HT-29 (cell line): ENCODE data around the gene GAMT. TPM values are rescaled to one million over a fixed set of nuclear protein-coding genes. Genes with fewer than 3 reads are reported as not detected.
A peak's percentile ranks its signal among the peaks of the same experiment; 100 is the strongest.

Source experiments
- DNase-seq: peaks from one replicate; pipeline ENCODE4 v3.0.0-alpha.2; 2015; ENCODE audit warnings: low spot score
- total RNA-seq: library from RNA; depleted of rRNA; stranded (reverse); fragments of >200 nt; shearing (Covaris generic); gene quantifications from 2 replicates; pipeline ENCODE4 v1.2.3, GENCODE V29; 2014

GAMT gene
- total RNA-seq, 1 experiment from 2014 or later: 0.97 TPM

DNA sequence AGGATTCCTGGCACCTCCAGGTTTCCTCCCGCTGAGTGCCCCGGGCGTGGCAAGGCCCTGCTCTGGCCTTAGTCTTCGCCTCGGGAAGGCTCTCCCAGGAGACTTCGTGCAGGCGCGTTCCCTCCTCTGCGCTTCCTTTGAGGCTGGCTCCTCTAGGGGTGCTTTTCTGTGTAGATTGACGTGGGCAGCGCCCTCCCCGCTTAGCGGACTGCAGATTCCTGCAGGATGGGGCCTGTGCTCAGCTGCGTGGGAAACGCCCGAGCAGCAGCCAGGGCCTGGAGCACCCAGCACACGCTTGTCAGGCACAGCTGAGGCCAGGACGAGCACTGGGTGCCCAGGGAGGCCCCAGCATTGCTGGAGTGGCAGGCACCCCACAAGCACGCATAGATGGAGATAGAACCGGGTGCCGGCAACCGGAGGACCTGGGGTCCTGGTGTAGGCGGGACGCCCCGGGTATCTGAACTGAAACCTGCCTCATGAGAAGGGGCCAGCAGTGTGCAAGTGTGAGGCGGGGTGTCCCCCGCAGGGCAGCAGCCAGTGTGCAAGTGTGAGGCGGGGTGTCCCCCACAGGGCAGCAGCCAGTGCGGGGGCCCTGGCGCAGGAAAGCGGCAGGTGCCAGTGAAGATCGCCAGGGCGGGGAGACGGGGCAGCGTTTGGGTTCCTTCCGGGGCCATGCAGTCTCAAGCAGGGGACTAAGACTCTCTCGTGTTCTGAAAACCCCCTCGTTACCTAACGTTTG, 14.2 kb downstream of the GAMT start:
- DNase-seq: no peak

DNA sequence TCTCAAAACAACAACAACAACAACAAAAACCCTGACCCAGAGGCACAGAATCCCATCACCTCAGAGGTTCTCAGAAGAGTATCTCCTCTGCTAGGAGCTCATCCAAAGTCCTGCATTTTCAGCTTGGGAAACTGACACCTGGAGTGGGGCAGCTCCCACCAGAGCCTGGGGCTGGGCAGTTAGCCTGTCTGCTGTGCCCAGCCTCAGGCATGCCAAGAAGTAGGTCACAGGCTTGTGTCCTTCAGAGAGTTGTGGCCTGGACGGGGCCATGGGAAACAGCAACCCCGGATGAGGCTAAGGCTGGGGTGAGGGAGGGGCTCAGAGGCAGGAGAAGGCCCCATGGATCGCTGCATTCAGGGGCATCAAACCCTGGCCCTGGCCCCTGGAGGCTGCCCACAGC, 15.5 kb downstream of the GAMT start:
- DNase-seq: no peak

DNA sequence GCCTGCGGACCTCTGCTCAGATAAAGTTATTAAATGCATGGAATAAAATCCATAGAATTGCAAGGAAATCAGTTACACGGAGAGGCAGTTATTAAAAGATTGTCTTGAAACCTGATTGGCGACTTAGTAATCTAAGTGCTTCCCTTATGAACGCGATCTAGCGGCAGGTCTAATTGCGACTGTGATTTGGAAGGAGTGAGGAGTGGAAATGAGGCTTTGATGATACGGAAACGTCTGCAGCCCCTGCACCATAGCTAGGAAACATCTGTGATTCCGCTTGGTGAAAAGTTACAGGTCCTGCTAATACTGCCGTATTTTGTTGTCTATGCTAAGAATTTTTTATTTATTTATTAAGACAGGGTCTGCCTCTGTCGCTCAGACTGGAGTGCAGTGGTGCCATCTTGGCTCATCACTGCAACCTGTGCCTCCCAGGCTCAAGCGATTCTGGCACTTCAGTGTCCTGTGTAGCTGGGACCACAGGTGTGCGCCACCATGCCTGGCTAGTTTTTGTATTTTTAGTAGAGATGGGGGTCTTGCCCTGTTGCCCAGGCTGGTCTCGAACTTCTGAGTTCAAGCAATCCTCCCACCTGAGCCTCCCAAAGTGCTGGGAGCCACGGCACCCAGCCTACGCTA, 16.7 kb downstream of the GAMT start:
- peak; percentile 22 for DNase-seq

DNA sequence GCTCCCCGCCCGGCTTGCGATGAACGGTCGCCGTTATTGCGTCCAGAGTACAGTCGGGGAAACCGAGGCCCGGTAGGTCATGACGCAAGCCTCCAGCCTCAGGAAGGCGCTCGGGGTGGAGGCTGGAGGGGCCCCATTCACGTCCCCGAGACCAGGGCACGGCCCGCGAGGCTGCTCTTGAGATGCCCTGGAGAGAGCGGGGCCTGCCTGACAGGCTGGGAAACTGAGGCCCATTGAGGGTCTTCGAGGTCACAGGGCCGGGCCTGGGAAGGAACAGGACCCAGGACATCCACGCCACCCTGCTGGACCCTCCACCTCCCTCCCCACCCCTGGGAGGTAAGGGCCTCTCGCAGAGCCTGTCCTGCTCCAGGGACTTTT, 17.3 kb downstream of the GAMT start:
- DNase-seq: peak; percentile 7

DNA sequence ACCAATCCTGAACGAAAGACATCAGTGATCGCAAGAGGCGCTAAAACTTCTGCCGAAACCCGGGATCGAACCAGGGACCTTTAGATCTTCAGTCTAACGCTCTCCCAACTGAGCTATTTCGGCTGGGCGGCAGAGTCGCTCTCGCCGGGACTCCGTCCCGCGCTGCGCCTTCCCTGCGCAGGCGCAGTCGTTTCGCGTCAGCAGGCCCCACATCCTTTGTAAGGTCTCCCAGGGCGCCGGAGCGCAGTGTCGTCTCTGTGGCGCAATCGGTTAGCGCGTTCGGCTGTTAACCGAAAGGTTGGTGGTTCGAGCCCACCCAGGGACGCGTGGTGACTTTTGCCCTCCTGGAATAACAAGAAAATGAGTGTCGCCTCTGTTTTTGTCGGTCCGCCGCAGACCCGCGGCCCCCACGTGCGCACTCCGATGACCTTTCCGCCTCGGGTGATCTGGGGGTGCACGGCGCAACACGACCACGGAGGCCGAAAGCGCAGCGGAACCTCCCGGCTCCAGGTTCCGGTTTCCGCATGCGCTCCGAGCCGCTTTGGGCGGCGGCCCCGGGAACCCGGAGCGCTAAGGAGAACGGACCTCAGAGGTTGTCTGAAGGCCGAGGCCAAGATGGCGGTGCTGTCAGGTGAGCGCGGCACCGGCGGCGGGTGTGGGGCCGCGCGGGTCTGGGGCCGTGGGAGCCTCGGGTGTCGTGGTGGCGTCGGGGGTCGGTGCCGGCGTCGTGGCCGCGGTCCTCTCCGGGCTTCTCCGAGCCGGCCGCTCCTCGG, 17.8 kb downstream of the GAMT start, which contains the start of gene NDUFS7:
Gene NDUFS7, plus strand, starts transcription at position 596 of the 773 bp plus-strand sequence. Its CDS starts 20 bp downstream, at position 616.
- DNase-seq: peak; percentile 81

DNA sequence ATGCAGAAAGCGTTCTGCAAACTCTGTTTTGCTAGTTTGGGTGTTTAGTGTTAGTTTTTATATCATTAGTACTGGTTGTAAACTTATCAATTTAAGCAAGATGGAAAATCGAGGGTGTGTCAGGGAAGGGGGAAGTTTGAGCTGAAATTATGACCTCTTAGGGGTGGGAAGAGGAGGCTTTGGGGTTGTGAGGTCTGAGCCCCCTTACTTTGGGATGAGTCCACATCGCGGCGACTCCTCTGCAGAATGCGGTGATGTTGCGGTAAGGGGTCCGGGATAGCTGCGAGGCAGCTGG, 18.4 kb downstream of the GAMT start:
- DNase-seq: no peak

DNA sequence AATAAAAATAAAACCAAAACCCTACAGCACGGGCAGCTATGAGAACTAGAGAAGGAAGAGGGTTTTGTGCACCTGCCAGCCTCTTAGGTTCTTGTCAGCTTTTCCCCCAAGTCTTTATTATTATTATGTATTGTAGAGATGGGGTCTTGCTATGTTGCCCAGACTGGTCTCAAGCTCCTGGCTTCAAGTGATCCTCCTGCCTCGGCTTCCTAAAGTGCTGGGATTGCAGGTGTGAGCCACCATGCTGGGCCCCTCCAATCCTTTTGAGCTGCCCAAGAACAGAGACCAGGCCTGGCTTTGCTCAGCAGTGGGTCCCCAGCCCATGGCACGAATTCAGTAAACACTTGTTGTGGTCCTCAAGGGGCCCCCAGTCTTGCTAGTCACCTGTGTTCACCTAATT, 19.1 kb downstream of the GAMT start:
- no peak for DNase-seq

DNA sequence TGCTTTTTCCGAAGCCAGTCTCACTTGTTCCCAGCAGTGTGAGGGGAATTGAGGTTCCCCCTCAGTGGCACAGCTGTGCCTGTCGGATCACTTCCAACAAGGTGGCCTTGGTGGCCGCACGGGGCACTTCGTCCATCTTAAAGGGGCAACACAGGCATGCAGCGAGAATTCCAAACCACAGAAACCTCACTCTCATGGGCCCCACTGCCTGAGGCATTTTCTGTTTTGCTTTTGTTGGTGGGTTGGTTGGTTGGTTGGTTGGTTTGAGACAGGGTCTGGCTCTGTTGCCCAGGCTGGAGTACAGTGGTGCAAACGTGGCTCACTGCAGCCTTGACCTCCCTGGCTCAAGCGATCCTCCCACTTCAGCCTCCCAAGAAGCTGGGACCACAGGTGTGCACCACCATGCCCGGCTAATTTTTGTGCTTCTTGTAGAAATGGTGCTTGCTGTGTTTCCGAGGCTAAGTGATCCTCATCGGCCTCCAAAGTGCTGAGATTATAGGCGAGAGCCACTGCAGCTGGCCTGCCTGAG, 21.3 kb downstream of the GAMT start:
- DNase-seq: no peak

DNA sequence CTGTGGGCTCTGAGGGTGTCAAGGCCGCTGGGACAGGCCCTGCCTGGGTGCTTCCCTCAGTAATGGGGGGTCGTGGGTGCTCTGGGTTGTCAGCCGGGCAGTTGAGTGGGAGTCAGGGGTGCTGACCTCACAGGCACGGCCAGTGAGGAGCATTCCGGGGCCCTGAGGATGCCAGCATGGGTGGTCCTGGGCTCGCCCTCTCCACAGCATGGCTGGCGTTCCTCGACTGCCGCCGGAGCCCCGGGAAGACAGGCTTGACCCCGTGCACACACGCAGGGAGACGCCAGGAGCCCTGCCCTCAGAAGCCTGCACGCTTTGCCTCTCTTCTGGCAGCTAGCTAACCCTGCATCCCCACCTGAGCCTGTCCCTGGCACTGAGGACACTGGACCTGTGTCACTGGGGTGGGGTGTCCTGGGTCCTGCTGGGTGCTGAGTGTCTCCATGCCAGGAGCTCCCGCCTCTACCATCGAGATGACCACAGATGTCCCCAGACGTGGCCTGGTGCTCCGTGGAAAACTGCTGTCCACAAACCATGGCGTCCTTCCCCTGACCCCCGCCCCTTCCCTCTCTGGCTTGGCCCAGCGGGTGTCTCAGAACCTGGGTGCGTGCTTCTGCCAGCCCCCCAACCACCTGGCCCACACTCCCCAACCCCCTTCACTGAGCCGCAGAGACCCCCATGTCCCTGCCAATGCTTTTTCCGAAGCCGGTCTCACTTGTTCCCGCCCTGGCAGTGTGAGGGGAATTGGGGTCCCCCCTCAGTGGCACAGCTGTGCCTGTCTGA, 22.0 kb downstream of the GAMT start:
- DNase-seq: no peak

DNA sequence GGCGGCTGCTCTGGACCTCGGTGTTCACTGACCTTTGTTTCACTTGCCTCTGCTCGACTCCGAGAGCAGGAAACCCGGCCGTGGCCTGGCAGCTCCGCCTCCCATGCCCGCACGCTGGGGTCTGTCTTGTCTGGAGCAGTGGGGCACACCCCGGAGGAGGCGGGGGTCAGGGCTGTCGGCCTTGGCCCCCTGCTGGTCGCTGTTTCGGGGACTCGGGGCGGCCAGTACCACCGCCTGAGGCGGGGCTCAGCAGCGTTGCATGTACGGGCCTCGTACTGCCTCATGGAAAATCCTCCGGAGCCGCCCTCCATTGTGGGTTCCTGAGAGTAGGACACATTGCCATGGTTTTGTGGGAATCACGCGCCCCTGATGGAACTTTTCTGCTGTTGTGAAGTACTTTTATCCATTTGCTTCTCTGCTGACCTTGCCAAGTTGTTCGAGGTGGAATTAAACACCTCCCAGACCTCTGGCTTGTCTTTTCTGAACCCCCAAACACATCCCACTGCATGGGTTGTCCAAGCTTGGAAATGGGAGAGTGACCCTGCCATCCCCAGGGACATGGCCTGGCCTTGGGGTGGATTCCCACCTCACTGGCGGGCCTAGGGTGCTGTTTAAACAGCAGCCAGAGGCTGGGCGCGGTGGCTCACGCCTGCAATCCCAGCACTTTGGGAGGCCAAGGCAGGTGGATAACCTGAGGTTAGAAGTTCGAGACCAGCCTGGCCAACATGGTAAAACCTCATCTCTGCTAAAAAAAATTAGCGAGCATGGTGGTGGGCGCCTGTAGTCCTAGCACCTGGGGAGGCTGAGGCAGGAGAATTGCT, 23.2 kb downstream of the GAMT start:
- DNase-seq: no peak

DNA sequence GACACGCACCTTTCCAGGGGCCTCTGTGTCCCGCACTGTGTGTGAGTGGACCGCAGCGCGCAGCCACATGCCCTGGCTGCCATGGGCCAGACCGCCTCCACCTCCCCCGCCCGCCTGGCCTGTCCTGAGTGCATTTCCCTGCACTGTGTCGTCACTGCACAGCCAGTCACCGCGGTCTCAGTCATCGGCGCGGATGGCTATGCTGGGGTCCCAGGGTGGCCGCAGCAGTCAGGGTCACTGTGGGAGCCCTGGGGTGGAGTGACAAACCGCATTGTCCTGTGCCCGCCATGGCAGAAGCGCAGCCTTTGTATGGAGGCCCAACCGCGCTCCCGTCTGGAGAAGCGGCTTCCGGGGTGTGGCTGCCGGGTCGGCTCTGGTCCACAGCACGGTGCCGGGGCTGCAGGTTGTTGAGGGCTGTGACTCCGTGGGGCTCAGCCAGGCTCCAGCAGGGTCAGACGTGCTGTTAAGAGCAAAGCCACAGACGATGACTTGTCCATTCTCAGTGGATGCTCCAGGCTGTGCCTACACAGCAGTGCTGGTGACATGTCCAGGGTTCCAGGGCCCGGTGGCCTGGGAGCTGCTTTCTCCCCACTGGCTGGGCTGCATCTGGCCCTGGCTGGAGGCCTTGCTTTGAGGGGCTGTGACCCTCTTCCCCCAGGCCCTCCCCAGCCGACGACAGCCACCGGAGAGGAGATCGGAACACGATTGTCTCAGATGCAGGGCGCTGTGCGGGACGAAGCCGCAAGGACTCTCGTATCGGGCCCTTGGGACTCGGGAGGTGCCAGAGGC, 24.0 kb downstream of the GAMT start:
- DNase-seq: no peak

DNA sequence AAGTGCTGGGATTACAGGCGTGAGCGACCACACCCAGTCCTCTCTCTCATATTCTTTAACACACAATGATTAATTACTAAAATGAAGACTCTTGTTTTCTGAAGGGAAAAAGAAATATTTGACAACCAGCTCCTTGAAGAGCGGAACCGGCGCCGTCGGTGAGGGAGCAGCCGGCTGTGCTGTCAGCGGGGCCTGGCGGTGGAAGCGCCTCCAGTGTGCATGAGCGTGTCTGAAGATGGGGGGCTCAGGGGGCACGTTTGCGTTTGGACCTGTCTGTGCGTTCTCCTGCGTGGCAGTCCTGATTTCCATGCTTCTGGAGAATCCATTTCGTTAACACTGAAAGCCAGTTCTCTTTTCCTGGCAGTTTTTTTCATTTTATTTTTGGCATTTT, 24.9 kb downstream of the GAMT start:
- DNase-seq: no peak

DNA sequence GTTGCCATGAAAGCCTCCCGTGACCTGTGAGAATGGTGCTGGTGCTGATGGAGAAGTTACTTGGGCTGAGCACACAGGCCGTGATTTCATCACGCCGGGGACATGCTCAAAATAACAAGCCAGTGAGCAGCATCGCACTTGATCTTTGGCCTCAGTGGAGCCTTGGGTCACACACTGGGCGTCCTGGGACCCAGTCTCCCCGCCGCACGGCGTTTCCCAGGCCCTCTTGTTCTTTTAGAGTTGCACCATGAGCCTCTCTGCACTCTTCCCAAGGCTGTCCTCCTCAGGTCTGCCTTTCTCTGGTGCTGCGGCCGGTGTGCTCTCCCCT, 27.1 kb downstream of the GAMT start:
- DNase-seq: no peak

DNA sequence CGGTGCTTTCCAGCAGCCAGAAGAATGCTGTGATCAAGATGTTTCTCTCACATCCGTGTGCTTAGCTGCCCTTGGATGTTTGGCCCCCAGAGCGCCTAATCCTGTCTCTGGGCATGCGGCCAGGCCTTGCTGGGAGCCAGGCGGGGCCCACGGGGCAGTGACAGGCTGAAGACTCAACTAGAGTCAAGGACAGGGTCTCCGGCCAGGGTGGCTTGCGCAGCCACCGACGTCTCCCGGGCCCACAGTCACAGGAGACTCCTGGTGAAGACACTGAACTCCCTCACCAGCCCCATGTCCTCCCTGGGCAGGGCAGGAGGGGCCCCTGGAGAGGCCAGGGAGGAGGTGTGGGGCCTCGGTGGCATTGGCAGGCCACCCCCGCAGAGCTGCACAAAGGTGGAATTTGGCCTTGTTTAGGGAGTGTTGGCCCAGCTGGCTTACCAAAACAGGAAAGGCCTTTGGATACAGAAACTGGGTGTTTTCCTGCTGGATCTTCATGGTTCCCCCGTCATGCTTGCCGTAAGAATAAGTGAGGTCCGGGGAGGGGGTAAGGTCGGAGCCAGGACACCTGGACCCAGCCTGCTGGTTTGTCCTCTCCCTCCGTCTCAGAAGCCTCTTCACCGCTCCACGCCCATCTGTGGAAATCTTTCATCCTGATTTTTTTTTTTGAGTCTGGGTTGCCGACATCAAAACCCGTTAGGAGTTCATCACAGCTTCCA, 27.6 kb downstream of the GAMT start:
- DNase-seq: no peak

DNA sequence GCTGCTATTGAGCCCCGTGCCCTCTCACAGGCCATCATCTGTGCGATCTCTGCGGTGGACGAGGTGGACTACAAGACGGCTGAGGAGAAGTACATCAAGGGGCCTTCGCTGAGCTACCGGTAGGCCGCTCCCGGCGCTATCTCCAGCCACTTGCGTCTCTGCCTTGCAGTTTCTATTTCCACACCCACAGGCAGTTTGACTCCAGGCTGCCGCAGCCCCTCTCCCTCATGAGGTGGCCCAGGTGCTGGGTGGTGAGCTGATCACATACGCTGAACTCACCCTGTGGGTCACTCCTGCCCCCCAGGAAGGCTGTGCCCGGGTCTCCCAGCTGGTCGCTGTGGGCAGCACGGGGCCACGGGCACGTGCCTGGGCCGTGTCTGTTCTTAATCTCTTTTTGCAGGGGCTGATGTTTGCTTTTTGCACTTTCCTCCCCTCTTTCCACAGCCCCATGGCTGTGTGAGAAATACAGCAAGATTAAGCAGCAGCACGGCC, 28.3 kb downstream of the GAMT start:
- DNase-seq: no peak

DNA sequence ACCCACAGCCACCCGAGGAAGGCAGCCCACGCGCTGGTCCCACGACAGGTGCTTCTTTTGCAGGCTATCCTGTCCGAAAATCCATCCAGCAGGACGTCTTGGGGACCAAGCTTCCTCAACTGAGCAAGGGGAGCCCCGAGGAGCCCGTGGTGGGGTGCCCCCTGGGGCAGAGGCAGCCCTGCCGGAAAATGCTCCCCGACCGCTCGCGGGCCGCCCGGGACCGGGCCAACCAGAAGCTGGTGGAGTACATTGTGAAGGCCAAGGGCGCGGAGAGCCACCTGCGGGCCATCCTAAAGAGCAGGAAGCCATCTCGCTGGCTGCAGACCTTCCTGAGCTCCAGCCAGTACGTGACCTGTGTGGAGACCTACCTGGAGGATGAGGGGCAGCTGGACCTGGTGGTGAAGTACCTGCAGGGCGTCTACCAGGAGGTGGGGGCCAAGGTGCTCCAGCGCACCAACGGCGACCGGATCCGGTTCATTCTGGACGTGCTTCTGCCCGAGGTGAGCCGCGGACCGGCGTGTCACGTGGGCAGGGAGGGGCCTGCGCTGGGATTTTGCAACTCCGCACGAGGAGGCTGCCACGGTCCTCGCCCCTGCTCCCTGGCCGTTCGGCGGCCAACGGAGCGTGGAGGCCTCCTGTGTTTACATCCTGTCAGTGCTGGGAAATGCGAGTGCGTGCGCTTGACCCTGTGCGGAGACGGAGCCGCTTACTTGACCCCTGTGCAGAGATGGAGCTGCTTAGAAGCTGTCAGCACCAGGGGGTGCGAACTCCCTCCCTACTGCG, 30.6 kb downstream of the GAMT start:
- no peak for DNase-seq

DNA sequence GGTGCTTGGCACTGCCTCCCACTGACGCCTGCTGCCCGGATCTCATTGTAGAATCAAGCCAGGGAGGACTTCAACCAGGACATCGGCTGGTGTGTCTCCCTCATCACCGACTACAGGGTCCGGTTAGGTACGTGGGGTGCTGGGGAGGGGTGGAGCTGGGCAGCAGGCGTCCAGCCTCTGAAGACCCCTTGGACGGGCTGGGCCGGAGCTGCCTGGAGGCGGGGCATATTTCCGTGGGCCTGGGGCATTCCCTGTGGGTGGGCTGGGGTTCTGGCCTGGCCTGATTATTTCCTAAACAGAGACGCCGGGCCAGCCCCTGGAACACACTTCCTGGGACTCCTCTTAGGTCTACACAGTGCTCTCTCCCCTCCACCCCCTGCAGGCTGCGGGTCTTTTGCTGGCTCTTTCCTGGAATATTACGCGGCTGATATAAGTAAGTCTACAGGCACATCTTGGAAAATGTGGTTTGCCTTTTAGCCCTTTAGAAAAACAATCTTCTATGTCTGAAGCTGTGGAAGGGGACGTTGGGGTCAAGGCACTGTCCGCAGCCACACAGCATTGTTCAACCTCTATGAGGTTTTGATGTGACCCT, 32.0 kb downstream of the GAMT start:
- no peak for DNase-seq
